HepG2 (cell line): ENCODE results near the gene ODC1. TPM values are rescaled to one million over a fixed set of nuclear protein-coding genes. Genes with fewer than 3 reads are reported as not detected.

Experiments used
- EED ChIP-seq: sonication (generic); formaldehyde crosslinking; IDR thresholded peaks from 2 replicates; pipeline ENCODE4 v1.5.0; 2020; ENCODE audit warnings: mild to moderate bottlenecking, missing genetic modification reagents
- ERF ChIP-seq: IDR thresholded peaks from 2 replicates; pipeline ENCODE4 v1.6.1; 2018; ENCODE audit warnings: missing biosample characterization, missing genetic modification reagents
- FOXK1 ChIP-seq: sonication (generic); formaldehyde crosslinking; IDR thresholded peaks from 2 replicates; pipeline ENCODE4 v1.4.0; 2020; ENCODE audit warnings: low read depth, missing genetic modification reagents, borderline replicate concordance
- FUBP1 ChIP-seq: sonication (generic); formaldehyde crosslinking; IDR thresholded peaks from 2 replicates; pipeline ENCODE4 v1.5.1; 2020; ENCODE audit warnings: missing genetic modification reagents, mild to moderate bottlenecking, borderline replicate concordance
- MED8 ChIP-seq: sonication (generic); formaldehyde crosslinking; IDR thresholded peaks from 2 replicates; pipeline ENCODE4 v1.8.1; 2023; ENCODE audit warnings: mild to moderate bottlenecking, missing genetic modification reagents; ENCODE audit not compliant: insufficient replicate concordance
- MEIS2 ChIP-seq: sonication (generic); formaldehyde crosslinking; IDR thresholded peaks from 2 replicates; pipeline ENCODE4 v1.9.0; 2021; ENCODE audit warnings: mild to moderate bottlenecking, missing genetic modification reagents
- MIER2 ChIP-seq: IDR thresholded peaks from 2 replicates; pipeline ENCODE4 v1.6.1; 2016; ENCODE audit warnings: missing biosample characterization, missing genetic modification reagents
- MTA1 ChIP-seq: sonication (generic); formaldehyde crosslinking; IDR thresholded peaks from 2 replicates; pipeline ENCODE4 v1.4.0; 2020; ENCODE audit warnings: missing genetic modification reagents, mild to moderate bottlenecking, borderline replicate concordance
- NFIC ChIP-seq: IDR thresholded peaks from 2 replicates; pipeline ENCODE4 v1.6.1; 2012; ENCODE audit warnings: mild to moderate bottlenecking, low read length, inconsistent platforms
- NR2F2 ChIP-seq: IDR thresholded peaks from 2 replicates; pipeline ENCODE4 v1.6.1; 2012; ENCODE audit warnings: low read depth, inconsistent platforms, borderline replicate concordance
- PLRG1 ChIP-seq: fragments of 450-650 bp; conservative IDR thresholded peaks from 2 replicates; pipeline ENCODE4 v1.6.1; 2016
- SSRP1 ChIP-seq: IDR thresholded peaks from 2 replicates; pipeline ENCODE4 v1.6.1; 2016; ENCODE audit warnings: control low read depth
- STAT6 ChIP-seq: sonication (generic); formaldehyde crosslinking; IDR thresholded peaks from 2 replicates; pipeline ENCODE4 v1.4.0; 2020; ENCODE audit warnings: missing genetic modification reagents, mild to moderate bottlenecking, borderline replicate concordance
- UBTF ChIP-seq: sonication (generic); formaldehyde crosslinking; IDR thresholded peaks from 2 replicates; pipeline ENCODE4 v1.4.0; 2020; ENCODE audit warnings: mild to moderate bottlenecking, missing genetic modification reagents
- XBP1 ChIP-seq: sonication (generic); formaldehyde crosslinking; IDR thresholded peaks from 2 replicates; pipeline ENCODE4 v1.5.0; 2020; ENCODE audit warnings: missing genetic modification reagents
- ZBTB33 ChIP-seq: sonication (generic); formaldehyde crosslinking; IDR thresholded peaks from 2 replicates; pipeline ENCODE4 v1.4.0; 2020; ENCODE audit warnings: missing genetic modification reagents
- ZFP36L1 ChIP-seq: sonication (generic); formaldehyde crosslinking; IDR thresholded peaks from 2 replicates; pipeline ENCODE4 v1.8.0; 2022; ENCODE audit warnings: mild to moderate bottlenecking, missing genetic modification reagents, moderate library complexity
- ZNF337 ChIP-seq: sonication (generic); formaldehyde crosslinking; IDR thresholded peaks from 2 replicates; pipeline ENCODE4 v1.5.1; 2020; ENCODE audit warnings: missing genetic modification reagents, low read depth, mild to moderate bottlenecking, borderline replicate concordance
- ZNF430 ChIP-seq: sonication (generic); formaldehyde crosslinking; IDR thresholded peaks from 2 replicates; pipeline ENCODE4 v1.9.0; 2021; ENCODE audit warnings: mild to moderate bottlenecking, missing genetic modification reagents
- ZNF550 ChIP-seq: sonication (generic); formaldehyde crosslinking; IDR thresholded peaks from 2 replicates; pipeline ENCODE4 v1.4.0; 2020; ENCODE audit warnings: mild to moderate bottlenecking, missing genetic modification reagents, borderline replicate concordance
- ZNF878 ChIP-seq: sonication (generic); formaldehyde crosslinking; IDR thresholded peaks from 2 replicates; pipeline ENCODE4 v1.8.1; 2023; ENCODE audit warnings: mild to moderate bottlenecking, missing genetic modification reagents, moderate library complexity
- polyA plus RNA-seq, 8 experiments: library from polyadenylated mRNA; depleted of rRNA in 3 of 8; stranded (reverse) in 7 of 8; unstranded in 1 of 8; fragments of >200 nt; fragmentation: Illumina TruSeq in 4 of 8; extraction: Trizol in 4 of 8; gene quantifications; 2 replicates each; pipeline versions ENCODE4 v1.2.1 to v1.2.3, GENCODE V29; 2011 to 2016; ENCODE audit warnings: low read depth in 4 of 8, missing spikeins in 1 of 8, mixed read lengths in 1 of 8; ENCODE audit not compliant: insufficient read depth in 1 of 8
- total RNA-seq, 5 experiments: library from RNA; depleted of rRNA; stranded (reverse); fragments of >200 nt; fragmentation: Illumina TruSeq; extraction: Trizol; gene quantifications; 2 replicates each; pipeline ENCODE4 v1.2.3, GENCODE V29; 2016; ENCODE audit warnings: low read depth in 1 of 5

The ODC1 gene
- total and polyA plus RNA-seq, 2 of the 13 experiments (the other 11 are each of a cell fraction or from before 2014, with no cell fraction given) = 142 to 371 TPM

GRCh38 chr2:10487081-10487740 is 39.1 kb upstream of the ODC1 start (continued):
- TF ChIP-seq MED8 (CRISPR knock-in tag) (no peak), ZNF430 (CRISPR knock-in tag) (peak; percentile 60; the same call in 1 of the 2 replicates), MEIS2 (CRISPR knock-in tag) (peak; percentile 87; the same call in 1 of the 2 replicates), FOXK1 (CRISPR knock-in tag) (peak; percentile 91; the same call in 1 of the 2 replicates), ZNF337 (no peak), MTA1 (CRISPR knock-in tag) (peak; percentile 52; the same call in 1 of the 2 replicates), XBP1 (CRISPR knock-in tag) (0 out of 2 replicates have a peak, but pooled peaks have one; percentile 66), MIER2 (CRISPR knock-in tag) (peak; percentile 67), ZBTB33 (CRISPR knock-in tag) (peak; percentile 55; the same call in 1 of the 2 replicates), ZNF878 (CRISPR knock-in tag) (peak; percentile 89), FUBP1 (CRISPR knock-in tag) (0 out of 2 replicates have a peak, but pooled peaks have one; percentile 64), PLRG1 (no peak), EED (no peak; the same call in 1 of the 2 replicates), NR2F2 (peak; percentile 98), ERF (peak; percentile 85), STAT6 (no peak), ZFP36L1 (CRISPR knock-in tag) (peak; percentile 57; the same call in 1 of the 2 replicates), UBTF (CRISPR knock-in tag) (peak; percentile 57; the same call in 1 of the 2 replicates), ZNF550 (CRISPR knock-in tag) (no peak), SSRP1 (CRISPR knock-in tag) (no peak), NFIC (0 out of 2 replicates have a peak, but pooled peaks have one; percentile 62)
